Memory B cell (primary cell): ENCODE data around the gene CLEC19A.
A peak's percentile ranks its signal among the peaks of the same experiment; 100 is the strongest.

Experiments used
- ATAC-seq: fragments of 150-1000 bp; cut with Tn5 transposase; 2 replicates; pipeline ENCODE4 v1.10.0; 2021; ENCODE audit warnings: low read depth, mild to moderate bottlenecking, moderate library complexity
- DNase-seq, 2 donors: peaks; one replicate each; pipeline ENCODE4 v3.0.0; 2022; ENCODE audit warnings: low spot score in 2 of 2
- H3K27ac Mint-ChIP-seq: one replicate; pipeline ENCODE4 v1.8.0; 2022; ENCODE audit warnings: mild to moderate bottlenecking, moderate library complexity, mixed read lengths
- H3K27me3 Mint-ChIP-seq: one replicate; pipeline ENCODE4 v1.8.0; 2022; ENCODE audit warnings: mixed read lengths
- H3K36me3 Mint-ChIP-seq: one replicate; pipeline ENCODE4 v1.8.0; 2022; ENCODE audit warnings: mild to moderate bottlenecking, mixed read lengths
- H3K4me1 Mint-ChIP-seq: one replicate; pipeline ENCODE4 v1.8.0; 2022; ENCODE audit warnings: mixed read lengths
- H3K4me3 Mint-ChIP-seq: one replicate; pipeline ENCODE4 v1.8.0; 2022; ENCODE audit warnings: mild to moderate bottlenecking, moderate library complexity, mixed read lengths
- H3K9me3 Mint-ChIP-seq: one replicate; pipeline ENCODE4 v1.8.0; 2022; ENCODE audit warnings: mixed read lengths

CLEC19A gene

GRCh38 chr16:19292186-19292585, 6.7 kb downstream of the CLEC19A start:
- H3K9me3 Mint-ChIP-seq, result no peaks in the 10 kb centered on the region
- no peaks in the 10 kb centered on the region for H3K36me3 Mint-ChIP-seq
- DNase-seq (no peak), ATAC-seq (no peak)
- no peak overlapping the region for H3K4me3 Mint-ChIP-seq
- no peak overlapping the region for H3K27ac Mint-ChIP-seq
- H3K27me3 Mint-ChIP-seq, result peaks cover 2% of the 10 kb centered on the region
- peaks cover 11% of the 10 kb centered on the region for H3K4me1 Mint-ChIP-seq

GRCh38 chr16:19294156-19294649, 8.7 kb downstream of the CLEC19A start:
- ATAC-seq (peak; percentile 74), DNase-seq (peak in 1 of 2 donors; percentile 2)
- peak overlapping the region; percentile 54 for H3K4me3 Mint-ChIP-seq
- H3K4me1 Mint-ChIP-seq, result peaks cover 11% of the 10 kb centered on the region
- peaks cover 5% of the 10 kb centered on the region for H3K27me3 Mint-ChIP-seq
- H3K27ac Mint-ChIP-seq, result no peak overlapping the region
- no peaks in the 10 kb centered on the region for H3K9me3 Mint-ChIP-seq
- H3K36me3 Mint-ChIP-seq, result no peaks in the 10 kb centered on the region

GRCh38 chr16:19295393-19295792, 9.9 kb downstream of the CLEC19A start:
- Mint-ChIP-seq H3K9me3 (no peaks in the 10 kb centered on the region), H3K36me3 (no peaks in the 10 kb centered on the region), H3K27me3 (peaks cover 5% of the 10 kb centered on the region), H3K4me1 (peaks cover 11% of the 10 kb centered on the region), H3K27ac (no peak overlapping the region), H3K4me3 (no peak overlapping the region)
- no peak for ATAC-seq
- DNase-seq, result no peak

- H3K36me3 Mint-ChIP-seq, result no peaks in the 10 kb centered on the region
- no peak overlapping the region for H3K4me3 Mint-ChIP-seq
- H3K27me3 Mint-ChIP-seq, result peaks cover 6% of the 10 kb centered on the region
- H3K4me1 Mint-ChIP-seq, result peaks cover 14% of the 10 kb centered on the region
- no peak for DNase-seq
- H3K9me3 Mint-ChIP-seq, result no peaks in the 10 kb centered on the region
- ATAC-seq, result no peak
- H3K27ac Mint-ChIP-seq, result no peak overlapping the region
Observed at GRCh38 chr16:19297454-19297853, 11.9 kb downstream of the CLEC19A start.

- H3K36me3 Mint-ChIP-seq, result no peaks in the 10 kb centered on the region
- peaks cover 5% of the 10 kb centered on the region for H3K4me1 Mint-ChIP-seq
- no peak overlapping the region for H3K4me3 Mint-ChIP-seq
- DNase-seq (no peak), ATAC-seq (no peak)
- no peak overlapping the region for H3K27ac Mint-ChIP-seq
- H3K27me3 Mint-ChIP-seq, result peaks cover 6% of the 10 kb centered on the region
- H3K9me3 Mint-ChIP-seq, result no peaks in the 10 kb centered on the region
Observed at GRCh38 chr16:19299565-19299964, 14.0 kb downstream of the CLEC19A start.

GRCh38 chr16:19301931-19302330, 16.4 kb downstream of the CLEC19A start:
- Mint-ChIP-seq H3K9me3 (no peaks in the 10 kb centered on the region), H3K4me1 (peaks cover 2% of the 10 kb centered on the region), H3K4me3 (no peak overlapping the region), H3K36me3 (no peaks in the 10 kb centered on the region), H3K27me3 (peaks cover 8% of the 10 kb centered on the region), H3K27ac (no peak overlapping the region)
- DNase-seq (no peak), ATAC-seq (no peak)

GRCh38 chr16:19304750-19305149, 19.2 kb downstream of the CLEC19A start:
- no peak for ATAC-seq
- Mint-ChIP-seq H3K4me1 (peaks cover 2% of the 10 kb centered on the region), H3K36me3 (no peaks in the 10 kb centered on the region), H3K9me3 (no peaks in the 10 kb centered on the region), H3K27me3 (peaks cover 5% of the 10 kb centered on the region), H3K4me3 (no peak overlapping the region), H3K27ac (no peak overlapping the region)
- no peak for DNase-seq

GRCh38 chr16:19305443-19305842, 19.9 kb downstream of the CLEC19A start:
- peaks cover 5% of the 10 kb centered on the region for H3K27me3 Mint-ChIP-seq
- peaks cover 2% of the 10 kb centered on the region for H3K4me1 Mint-ChIP-seq
- no peak for ATAC-seq
- no peaks in the 10 kb centered on the region for H3K9me3 Mint-ChIP-seq
- H3K27ac Mint-ChIP-seq, result no peak overlapping the region
- H3K36me3 Mint-ChIP-seq, result no peaks in the 10 kb centered on the region
- H3K4me3 Mint-ChIP-seq, result no peak overlapping the region
- no peak for DNase-seq

- no peaks in the 10 kb centered on the region for H3K36me3 Mint-ChIP-seq
- H3K27ac Mint-ChIP-seq, result no peak overlapping the region
- peaks cover 3% of the 10 kb centered on the region for H3K27me3 Mint-ChIP-seq
- no peak overlapping the region for H3K4me3 Mint-ChIP-seq
- ATAC-seq (no peak), DNase-seq (no peak)
- H3K4me1 Mint-ChIP-seq, result no peaks in the 10 kb centered on the region
- no peaks in the 10 kb centered on the region for H3K9me3 Mint-ChIP-seq
Observed at GRCh38 chr16:19307587-19308241, 22.2 kb downstream of the CLEC19A start.

- Mint-ChIP-seq H3K27ac (no peak overlapping the region), H3K36me3 (no peaks in the 10 kb centered on the region), H3K27me3 (peaks cover 3% of the 10 kb centered on the region), H3K4me3 (no peak overlapping the region), H3K4me1 (no peaks in the 10 kb centered on the region), H3K9me3 (no peaks in the 10 kb centered on the region)
- DNase-seq (no peak), ATAC-seq (no peak)
Observed at GRCh38 chr16:19308392-19308791, 22.9 kb downstream of the CLEC19A start.

- peaks cover 3% of the 10 kb centered on the region for H3K27me3 Mint-ChIP-seq
- DNase-seq, result no peak
- no peak overlapping the region for H3K4me3 Mint-ChIP-seq
- ATAC-seq, result no peak
- H3K9me3 Mint-ChIP-seq, result no peaks in the 10 kb centered on the region
- no peak overlapping the region for H3K27ac Mint-ChIP-seq
- no peaks in the 10 kb centered on the region for H3K4me1 Mint-ChIP-seq
- H3K36me3 Mint-ChIP-seq, result no peaks in the 10 kb centered on the region
Observed at GRCh38 chr16:19309178-19309577, 23.6 kb downstream of the CLEC19A start.

GRCh38 chr16:19314718-19315425, 29.3 kb downstream of the CLEC19A start:
- no peaks in the 10 kb centered on the region for H3K27me3 Mint-ChIP-seq
- ATAC-seq (no peak), DNase-seq (no peak)
- H3K36me3 Mint-ChIP-seq, result no peaks in the 10 kb centered on the region
- H3K9me3 Mint-ChIP-seq, result no peaks in the 10 kb centered on the region
- H3K4me3 Mint-ChIP-seq, result no peak overlapping the region
- no peak overlapping the region for H3K27ac Mint-ChIP-seq
- no peaks in the 10 kb centered on the region for H3K4me1 Mint-ChIP-seq

- Mint-ChIP-seq H3K4me1 (no peaks in the 10 kb centered on the region), H3K27ac (no peak overlapping the region), H3K27me3 (no peaks in the 10 kb centered on the region), H3K4me3 (no peak overlapping the region), H3K9me3 (no peaks in the 10 kb centered on the region), H3K36me3 (no peaks in the 10 kb centered on the region)
- ATAC-seq, result no peak
- DNase-seq, result no peak
Observed at GRCh38 chr16:19315889-19316433, 30.4 kb downstream of the CLEC19A start.

- Mint-ChIP-seq H3K36me3 (no peaks in the 10 kb centered on the region), H3K4me3 (no peak overlapping the region), H3K27me3 (peaks cover 1% of the 10 kb centered on the region), H3K9me3 (peaks cover 3% of the 10 kb centered on the region), H3K4me1 (no peaks in the 10 kb centered on the region), H3K27ac (no peak overlapping the region)
- DNase-seq (no peak), ATAC-seq (no peak)
Observed at GRCh38 chr16:19316846-19317245, 31.3 kb downstream of the CLEC19A start.
